ENCODE measurements around the gene SLC2A5.
"Not testable (repeated sequence)": the region's sequence is repeated elsewhere in the genome, so short reads cannot be mapped to it uniquely, and the experiment has no call there.

SLC2A5 gene

DNA sequence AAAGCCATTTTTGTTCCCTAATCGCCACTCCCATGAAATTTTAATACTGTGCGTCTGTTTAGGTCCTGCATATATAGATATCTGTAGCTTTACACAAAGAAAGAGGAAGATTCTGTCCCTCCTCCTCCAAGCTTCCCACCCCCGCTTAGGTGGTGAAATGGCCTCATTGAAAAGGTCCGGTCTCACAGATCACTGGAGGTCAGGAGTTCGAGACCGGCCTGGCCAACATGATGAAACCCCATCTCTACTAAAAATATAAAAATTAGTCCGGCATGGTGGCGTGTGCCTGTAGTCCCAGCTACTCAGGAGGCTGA lies 64.1 kb downstream of the SLC2A5 start:
- DNase-seq (ENCODE audit: low read depth) = no peak

DNA sequence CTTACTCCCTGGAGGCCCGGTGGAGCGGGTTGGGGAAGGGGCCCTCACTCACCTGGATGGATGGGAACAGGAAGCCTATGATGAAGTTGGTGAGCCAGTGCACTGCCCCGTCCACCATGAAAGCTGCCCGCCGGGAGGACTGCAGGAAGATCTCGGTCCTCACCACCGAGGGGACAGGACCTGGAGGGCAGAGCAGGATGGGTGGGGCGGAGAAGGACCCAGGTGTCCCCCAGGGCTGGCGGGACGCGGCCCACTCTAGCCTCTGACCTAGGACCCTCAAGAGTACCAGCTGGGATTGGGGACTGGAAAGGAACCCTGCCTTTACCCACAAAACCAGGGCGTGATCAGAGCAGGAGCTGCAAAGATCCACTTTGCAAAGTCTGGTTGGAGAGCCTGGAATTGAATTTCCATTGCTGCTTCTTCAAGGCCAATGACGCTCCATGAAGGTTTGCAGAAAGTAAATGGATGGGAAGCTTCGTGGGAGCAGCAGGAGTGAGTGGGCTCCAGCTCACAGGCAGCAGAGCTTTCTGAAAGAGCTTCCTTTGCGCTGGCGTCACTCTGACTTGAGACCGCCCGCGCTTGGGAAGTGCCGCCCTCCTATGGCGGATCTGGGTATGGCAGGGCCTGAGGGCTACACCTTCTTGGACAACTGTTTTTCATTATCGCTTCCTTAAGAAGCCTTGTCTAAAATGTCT lies 64.6 kb downstream of the SLC2A5 start:
- DNase-seq (ENCODE audit: low read depth) = peak; percentile 63

DNA sequence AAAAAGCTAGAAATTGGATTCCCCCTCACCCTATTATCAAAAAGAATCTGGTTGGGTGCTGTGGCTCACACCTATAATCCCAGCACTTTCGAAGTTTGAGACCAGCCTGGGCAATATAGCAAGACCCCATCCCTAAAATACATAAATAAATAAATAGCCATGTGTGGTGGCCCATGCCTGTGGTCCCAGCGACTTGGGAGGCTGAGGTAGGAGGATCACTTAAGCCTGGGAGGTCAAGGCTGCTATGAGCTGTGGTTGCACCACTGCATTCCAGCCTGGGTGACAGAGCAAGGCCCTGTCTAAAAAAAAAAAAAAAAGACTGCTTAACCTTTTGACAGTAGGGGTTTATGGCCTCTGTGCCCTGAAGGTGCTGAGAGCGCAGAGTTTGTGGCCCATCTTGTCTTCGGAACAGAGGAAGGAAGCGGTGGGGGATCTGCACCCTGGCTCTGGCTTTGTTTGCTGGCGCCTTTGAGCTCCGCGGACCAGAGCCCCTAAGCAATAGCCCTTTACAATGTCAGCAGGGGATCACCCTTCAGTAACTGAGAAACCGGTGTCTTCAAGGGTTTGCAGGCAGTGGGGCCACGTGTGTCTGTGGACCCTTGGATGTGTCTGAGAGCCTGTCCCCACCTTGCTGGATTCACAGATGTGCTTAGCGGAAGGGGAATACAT lies 65.3 kb downstream of the SLC2A5 start:
- no peak for DNase-seq (ENCODE audit: low read depth)

DNA sequence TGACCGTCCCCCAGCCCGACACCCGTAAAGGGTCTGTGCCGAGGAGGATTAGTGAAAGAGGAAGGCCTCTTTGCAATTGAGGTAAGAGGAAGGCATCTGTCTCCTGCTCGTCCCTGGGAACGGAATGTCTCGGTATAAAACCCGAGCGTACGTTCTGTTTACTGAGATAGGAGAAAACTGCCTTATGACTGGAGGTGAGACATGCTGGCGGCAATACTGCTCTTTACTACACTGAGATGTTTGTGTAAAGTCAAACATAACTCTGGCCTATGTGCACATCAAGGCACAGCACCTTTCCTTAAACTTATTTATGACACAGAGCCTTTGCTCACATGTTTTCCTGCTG lies 67.2 kb downstream of the SLC2A5 start:
- not testable (repeated sequence) for DNase-seq (ENCODE audit: low read depth)

DNA sequence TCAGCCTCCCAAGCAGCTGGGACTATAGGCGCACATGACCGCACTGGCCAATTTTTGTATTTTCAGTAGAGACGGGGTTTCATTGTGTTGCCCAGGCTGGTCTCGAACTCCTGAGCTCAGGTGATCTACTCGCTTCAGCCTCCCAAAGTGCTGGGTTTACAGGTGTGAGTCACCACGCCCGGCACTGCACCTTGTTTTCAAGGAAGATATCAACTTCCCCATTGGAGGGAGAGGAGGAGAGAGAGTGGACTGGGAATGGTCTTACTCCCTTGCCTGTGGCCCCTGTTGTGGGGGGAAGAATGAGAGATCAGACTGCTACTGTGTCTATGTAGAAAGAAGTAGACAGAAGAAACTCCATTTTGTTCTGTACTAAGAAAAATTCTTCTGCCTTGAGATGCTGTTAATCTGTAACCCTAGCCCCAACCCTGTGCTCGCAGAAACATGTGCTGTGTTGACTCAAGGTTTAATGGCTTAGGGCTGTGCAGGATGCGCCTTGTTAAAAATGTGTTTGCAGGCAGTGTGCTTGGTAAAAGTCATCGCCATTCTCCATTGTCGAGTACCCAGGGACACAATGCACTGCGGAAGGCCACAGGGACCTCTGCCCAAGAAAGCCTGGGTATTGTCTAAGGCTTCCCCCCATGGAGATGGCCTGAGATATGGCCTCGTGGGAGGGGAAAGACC lies 67.8 kb downstream of the SLC2A5 start:
- DNase-seq (ENCODE audit: low read depth) = not testable (repeated sequence)

DNA sequence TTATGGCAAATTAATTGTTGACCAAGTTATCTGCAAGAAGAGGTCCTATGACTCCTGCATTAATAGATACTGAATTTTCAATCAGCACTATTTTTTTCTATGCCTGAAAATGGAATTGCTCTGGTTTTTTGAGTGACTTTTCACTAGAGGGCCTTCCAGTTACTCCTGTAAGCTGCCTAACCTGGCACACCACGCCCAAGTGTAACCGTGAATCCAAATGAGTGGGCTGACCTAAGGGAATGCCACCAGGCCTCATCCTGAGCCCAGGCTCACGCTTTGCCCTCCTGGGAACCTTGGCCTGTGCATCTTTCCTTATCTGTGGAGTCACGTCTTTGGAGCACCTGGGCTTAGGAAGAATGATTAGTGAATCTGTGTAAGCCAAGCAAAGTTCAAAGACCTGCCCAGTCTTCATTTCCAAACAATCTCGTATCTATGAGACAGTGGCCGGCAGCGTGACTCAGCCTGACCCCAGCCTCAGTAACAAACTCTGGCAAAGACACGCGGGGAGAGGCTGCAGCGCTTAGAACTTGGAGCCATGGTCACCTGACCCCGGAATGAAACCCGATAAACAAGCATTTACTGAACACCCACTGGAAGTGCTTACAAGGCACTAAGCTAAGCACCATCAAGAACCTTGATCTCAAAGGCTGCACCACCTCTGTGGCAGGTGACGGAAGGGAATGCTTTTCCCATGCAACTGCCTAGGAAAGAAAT lies 75.3 kb downstream of the SLC2A5 start:
- DNase-seq (ENCODE audit: low read depth) = not testable (repeated sequence)

DNA sequence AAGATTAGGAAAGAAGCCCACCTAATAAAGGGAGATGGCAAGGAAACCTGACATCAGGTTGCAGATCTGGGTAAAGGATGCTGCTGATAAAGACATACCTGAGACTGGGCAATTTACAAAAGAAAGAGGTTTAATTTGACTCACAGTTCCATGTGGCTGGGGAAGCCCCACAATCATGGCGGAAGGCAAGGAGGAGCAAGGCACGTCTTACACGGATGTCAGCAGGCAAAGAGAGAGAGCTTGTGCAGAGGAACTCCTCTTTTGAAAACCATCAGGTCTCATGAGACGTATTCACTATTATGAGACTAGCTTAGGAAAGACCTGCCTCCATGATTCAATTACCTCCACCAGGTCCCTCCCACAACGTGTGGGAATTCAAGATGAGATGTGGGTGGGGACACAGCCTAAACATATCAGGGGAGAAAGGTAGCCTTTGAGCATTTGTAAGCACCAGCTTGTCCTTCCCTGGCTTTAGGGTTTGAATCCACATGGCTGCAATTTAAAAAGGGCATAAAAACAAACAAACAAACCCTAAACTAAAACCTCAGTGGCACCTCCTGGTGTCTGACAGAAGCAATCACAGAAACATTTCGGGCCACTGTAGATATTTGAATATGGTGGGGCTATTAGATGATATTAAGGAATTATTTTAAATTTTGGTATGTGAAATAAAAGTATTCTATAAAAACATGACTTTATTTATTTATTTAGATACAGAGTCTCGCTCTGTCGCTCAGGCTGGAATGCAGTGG lies 76.3 kb downstream of the SLC2A5 start:
- DNase-seq (ENCODE audit: low read depth) = no peak

DNA sequence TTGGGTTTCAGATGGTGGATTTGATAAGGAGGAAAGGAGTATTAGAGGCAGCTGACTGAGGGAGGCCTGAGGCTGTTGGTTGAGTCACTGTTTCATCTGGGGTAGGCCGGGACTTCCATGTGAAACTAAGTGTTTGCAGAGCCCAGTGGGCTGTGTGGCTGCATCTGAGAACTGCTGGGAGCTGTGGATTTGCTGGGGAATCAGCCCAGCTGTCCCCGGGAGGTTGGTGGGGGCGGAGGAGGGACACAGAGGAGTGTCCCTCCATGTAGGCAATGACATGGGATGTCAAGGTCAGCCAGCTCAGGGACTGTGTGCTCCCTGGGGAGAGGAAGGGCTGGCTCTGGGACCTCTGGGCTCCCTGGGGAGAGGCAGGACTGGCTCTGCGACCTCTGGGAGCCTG lies 79.6 kb downstream of the SLC2A5 start:
- no peak for DNase-seq (ENCODE audit: low read depth)

DNA sequence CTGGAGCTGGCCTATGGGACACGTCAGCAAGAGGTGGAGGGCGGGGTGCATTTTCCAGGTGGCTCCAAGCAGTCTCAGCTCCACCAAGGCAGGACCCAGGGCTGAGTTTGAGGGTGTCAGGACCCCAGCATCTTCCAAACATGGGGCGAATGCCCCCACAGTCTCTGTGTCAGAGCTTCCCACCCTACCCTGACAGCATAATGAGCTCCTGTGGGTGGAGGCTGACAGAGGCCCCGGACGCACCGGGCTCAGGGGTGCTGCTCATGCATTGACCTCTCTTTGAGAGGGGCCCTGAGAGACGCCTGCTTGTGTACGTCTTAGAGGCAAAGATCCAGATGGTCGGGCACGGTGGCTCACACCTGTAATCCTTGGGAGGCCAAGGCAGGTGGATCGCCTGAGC lies 80.4 kb downstream of the SLC2A5 start:
- no peak for DNase-seq (ENCODE audit: low read depth)

DNA sequence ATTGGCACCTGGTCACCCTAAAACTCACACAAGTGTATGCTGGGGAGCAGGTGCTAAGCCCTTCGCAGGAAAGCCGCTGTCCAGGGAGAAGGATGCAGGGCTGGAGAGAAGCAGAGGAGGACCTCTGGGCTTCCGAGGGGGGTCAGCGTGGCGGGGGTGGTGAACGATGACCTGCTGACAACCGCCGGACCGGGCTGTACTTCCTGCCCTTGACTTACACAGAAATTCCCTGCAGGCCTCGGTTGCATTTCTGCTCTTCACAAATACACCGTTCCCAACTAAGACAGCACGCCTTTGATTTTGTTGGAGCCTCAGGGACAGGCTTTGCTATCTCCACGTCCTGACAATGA lies 80.8 kb downstream of the SLC2A5 start:
- DNase-seq (ENCODE audit: low read depth) = no peak

DNA sequence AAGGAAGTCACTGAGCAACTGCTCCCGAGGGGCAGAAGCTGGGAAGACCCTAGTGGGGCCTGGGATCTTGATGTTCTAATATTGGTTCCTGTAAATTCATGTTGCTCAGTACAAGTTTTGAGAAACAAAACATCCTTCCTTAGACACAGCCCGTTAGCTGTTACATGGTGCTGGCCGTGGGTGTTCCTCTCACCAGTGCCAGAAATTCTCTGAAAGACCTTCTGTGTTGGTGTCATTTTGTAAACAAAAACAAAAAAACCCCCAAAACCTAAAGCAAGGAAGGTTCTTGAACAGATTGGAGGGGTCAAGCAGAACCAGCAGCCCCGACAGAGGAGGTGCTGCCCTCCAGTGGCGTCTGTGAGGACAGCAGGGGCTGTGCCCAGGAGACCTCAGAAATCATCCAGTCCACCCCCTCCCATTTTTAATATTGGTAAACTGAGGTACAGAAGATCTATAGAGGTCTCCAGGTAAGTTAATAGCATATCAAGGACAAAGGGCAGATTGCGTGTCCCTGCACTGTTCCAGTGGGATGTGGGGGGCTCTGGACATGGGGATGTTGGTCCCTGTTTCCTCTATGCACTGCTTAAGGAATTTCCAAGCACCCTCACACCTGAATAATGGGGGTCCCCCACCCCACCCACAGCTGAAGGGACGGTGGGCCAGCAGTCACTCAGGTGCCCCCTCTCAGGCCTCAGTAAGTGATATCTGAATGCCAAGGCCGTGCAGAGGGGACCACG lies 81.4 kb downstream of the SLC2A5 start:
- peak; percentile 47 for DNase-seq (ENCODE audit: low read depth)

DNA sequence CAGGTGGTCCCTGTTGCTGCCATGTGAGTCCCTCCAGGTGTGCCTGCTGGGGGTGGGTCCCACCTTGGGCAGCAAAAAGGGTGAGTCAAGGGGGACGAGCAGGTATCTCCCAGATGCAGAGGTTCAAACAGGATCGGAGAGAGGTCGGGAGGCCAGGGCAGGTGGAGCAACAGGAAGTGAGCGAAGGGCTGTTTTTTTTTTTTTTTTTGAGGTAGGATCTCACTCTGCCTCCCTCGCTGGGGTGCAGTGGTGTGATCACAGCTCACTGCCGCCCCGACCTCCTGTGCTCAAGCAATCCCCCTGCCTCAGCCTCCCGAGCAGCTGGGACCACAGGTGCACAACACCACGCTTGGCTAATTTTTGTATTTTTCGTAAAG lies 82.6 kb downstream of the SLC2A5 start:
- no peak for DNase-seq (ENCODE audit: low read depth)

DNA sequence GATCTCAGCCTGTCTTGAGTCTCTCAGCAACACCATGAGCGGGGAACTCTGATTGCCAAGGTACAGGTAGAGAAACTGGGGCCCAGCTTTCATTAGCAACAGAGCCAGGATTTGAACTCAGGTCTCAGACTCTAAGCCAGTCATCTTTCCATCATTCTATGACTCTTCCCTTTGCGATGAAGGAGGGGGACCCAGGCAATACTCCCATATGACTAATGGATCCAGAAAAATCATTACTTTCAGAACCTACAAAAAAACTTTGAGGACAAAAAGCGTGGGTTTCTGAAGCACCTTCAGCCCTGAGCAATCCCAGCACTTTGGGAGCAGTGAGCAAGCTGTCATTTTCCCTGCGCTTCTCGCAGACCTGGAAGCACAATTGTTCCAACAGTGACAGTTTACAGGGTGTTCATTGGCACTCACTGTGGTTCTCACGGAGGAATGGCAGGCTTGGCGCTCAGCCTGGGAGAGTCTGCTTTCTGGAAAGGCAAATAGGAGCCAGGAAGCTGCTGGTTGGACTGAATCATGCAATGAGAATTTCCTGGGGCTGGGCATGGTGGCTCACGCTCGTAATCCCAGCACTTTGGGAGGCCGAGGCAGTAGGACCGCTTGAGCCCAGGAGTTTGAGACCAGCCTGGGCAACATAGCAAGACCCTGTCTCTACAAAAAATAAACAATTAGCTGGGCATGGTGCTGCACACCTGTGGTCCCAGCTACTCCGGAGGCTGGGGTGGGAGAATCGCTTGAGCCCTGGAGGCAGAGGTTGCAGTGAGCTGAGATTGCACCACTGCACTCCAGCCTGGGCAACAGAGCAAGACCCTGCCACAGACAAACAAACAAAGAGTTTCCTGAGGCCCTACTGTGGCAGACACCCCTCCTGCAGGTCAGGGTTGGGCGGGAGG lies 83.3 kb downstream of the SLC2A5 start:
- DNase-seq (ENCODE audit: low read depth) = no peak

Measured in activated T-helper 1 cell treated with Interleukin-2 at 50 U/mL for 16 hours (primary cell).